ENCODE data around the gene PEDS1.
"Not testable (repeated sequence)": the region's sequence is repeated elsewhere in the genome, so short reads cannot be mapped to it uniquely, and the experiment has no call there.

PEDS1 gene

DNA sequence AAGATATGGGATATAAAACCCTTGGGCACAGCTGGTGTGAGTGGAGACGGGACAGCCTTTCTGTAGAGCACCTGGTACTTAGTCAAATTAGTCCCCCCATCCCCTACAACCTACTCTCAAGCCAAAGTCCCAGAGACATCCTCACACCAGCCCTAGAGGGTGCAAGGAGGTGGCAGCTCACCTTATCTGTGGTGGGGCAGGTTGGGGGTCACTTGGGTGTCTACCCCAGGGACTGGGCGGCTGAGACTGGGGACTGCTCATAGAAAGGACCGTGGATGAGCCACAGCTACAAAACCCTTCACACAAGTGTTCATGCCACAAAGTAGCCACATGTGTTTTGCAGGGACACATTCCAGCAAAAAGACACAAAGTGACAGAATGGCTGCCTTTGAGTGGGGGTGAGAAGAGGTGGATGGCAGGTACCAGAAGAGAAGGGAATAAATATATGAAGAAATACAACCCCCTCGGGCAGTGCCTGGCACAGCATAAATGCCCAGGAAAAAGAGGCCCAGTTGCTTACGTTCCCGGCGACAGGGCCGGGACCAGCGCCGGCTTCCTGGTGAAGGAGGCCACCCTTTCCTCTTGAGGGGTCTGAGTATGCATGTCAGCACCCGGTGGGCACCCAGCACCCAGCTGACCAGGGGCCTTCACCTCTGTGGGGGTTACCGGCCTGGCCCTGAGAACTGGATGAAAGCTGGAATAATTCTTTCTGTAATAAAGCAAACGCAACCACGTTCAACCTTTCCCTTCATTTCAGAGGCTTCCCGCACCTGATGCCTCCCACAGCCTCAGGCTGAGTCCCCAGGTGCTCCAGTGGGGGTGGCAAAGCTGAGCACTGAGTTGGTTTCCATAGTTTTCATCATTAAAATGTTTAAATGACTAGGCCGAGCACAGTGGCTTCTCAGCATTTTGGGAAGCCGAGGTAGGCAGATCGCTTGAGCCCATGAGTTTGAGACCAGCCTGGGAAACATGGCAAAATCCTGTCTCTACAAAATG is 22.7 kb upstream of the PEDS1 start:
- Histone ChIP-seq H3K36me3 (ENCODE audit: insufficient read depth, low read length) (no peaks in the 10 kb centered on the region), H3K27ac (ENCODE audit: low read depth, low read length) (no peak overlapping the region), H3K4me1 (ENCODE audit: control insufficient read depth, insufficient read depth, low read length, unreplicated experiment) (peaks cover 12% of the 10 kb centered on the region), H3K27me3 (ENCODE audit: insufficient read depth, low read length) (no peaks in the 10 kb centered on the region), H3K4me3 (ENCODE audit: low read depth, low read length) (no peak overlapping the region), H2AFZ (ENCODE audit: low read length, unreplicated experiment) (no peak overlapping the region), H3K79me2 (ENCODE audit: control insufficient read depth, insufficient read depth, low read length, unreplicated experiment) (no peaks in the 10 kb centered on the region)

DNA sequence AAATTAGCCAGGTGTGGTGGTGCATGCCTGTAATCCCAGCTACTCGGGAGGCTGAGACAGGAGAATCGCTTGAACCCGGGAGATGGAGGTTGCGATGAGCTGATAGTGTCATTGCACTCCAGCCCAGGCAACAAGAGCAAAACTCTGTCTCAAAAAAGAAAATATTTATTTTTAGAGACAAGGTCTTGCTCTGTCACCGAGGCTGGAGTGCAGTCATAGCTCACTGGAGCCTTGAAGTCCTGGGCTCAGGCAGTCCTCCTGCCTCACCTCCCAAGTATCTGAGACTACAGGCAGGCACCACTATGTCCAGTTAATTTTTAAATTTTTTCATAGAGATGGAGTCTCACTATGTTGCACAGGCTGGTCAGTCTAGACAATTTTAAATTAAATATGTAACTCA is 20.9 kb upstream of the PEDS1 start:
- no peak overlapping the region for H2AFZ ChIP-seq (ENCODE audit: low read length, unreplicated experiment)
- H3K27ac ChIP-seq (ENCODE audit: low read depth, low read length) = no peak overlapping the region
- no peaks in the 10 kb centered on the region for H3K36me3 ChIP-seq (ENCODE audit: insufficient read depth, low read length)

DNA sequence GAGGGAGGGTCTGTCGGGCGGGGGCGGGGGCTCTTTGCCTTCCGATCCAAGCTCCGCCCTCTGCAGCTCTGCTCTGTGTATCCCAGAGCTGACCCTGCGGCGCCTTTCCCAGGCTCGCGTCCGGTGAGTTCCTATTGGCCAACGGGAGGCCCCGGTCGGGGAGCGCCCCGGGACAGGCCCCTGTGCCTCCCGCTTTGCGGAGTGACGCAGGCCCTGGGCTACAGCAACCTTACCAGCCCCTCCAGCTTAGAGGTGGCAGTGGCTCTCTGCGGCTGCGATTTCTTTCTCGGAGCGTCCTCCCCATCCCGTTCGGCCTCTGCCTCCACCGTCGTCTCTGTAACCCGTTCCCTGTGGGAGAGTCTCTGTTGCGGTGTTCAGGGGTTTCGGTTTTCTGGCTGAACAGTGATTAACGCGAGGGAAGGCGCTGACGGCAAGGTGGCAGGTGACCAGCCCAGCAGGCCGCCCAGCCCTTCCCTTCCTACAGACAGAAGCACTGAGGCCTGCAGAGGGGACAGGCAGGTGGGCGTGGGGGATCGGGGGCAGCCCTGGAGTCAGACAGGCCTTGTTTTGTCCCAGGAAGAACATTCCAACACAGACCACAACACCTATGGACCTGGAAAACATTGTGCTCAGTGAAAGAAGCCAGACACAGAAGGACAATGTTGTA is 19.0 kb upstream of the PEDS1 start:
- peak overlapping the region; percentile 63 for H3K27ac ChIP-seq (ENCODE audit: low read depth, low read length)
- no peaks in the 10 kb centered on the region for H3K79me2 ChIP-seq (ENCODE audit: control insufficient read depth, insufficient read depth, low read length, unreplicated experiment)
- H3K27me3 ChIP-seq (ENCODE audit: insufficient read depth, low read length) = no peaks in the 10 kb centered on the region
- peak overlapping the region; percentile 80 for H3K4me3 ChIP-seq (ENCODE audit: low read depth, low read length)
- H3K4me1 ChIP-seq (ENCODE audit: control insufficient read depth, insufficient read depth, low read length, unreplicated experiment) = peaks cover 9% of the 10 kb centered on the region
- no peaks in the 10 kb centered on the region for H3K36me3 ChIP-seq (ENCODE audit: insufficient read depth, low read length)
- peak overlapping the region; percentile 67 for H2AFZ ChIP-seq (ENCODE audit: low read length, unreplicated experiment)

More for the DNA sequence above, 20.9 kb upstream of the PEDS1 start:
- Histone ChIP-seq H3K79me2 (ENCODE audit: control insufficient read depth, insufficient read depth, low read length, unreplicated experiment) (no peaks in the 10 kb centered on the region), H3K4me3 (ENCODE audit: low read depth, low read length) (no peak overlapping the region), H3K27me3 (ENCODE audit: insufficient read depth, low read length) (no peaks in the 10 kb centered on the region), H3K4me1 (ENCODE audit: control insufficient read depth, insufficient read depth, low read length, unreplicated experiment) (peaks cover 11% of the 10 kb centered on the region)

DNA sequence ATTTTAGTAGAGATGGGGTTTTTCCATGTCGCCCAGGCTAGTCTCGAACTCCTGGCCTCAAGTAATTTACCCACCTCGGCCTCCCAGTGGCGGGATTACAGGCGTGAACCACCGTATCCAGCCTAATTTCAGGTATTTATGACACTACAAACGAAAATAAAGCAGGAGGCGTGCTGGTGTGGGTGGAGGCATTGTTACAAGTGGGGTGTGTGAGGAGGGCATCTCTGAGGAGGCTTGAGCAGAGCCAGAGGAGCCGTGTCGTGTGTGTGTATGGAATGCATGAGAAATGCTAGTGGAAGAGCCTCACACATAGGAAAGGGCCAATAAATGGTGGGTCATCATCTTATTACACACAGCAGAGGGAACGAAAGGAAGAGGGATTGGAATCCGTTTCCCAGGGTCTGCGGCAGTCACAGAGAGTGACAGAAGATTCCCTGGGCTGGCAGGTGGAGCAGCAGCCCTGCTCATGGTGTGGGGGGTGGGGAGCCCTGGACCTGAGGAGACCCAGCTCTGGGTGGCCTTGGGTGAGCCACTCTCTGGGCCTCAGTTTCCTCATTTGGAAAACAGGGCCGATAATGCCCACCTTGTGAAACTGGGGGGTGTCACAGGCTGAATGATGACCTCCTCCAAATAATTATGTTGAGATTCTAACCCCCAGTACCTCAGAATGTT is 17.2 kb upstream of the PEDS1 start:
- H2AFZ ChIP-seq (ENCODE audit: low read length, unreplicated experiment) = no peak overlapping the region
- no peak overlapping the region for H3K27ac ChIP-seq (ENCODE audit: low read depth, low read length)
- H3K79me2 ChIP-seq (ENCODE audit: control insufficient read depth, insufficient read depth, low read length, unreplicated experiment) = no peaks in the 10 kb centered on the region

DNA sequence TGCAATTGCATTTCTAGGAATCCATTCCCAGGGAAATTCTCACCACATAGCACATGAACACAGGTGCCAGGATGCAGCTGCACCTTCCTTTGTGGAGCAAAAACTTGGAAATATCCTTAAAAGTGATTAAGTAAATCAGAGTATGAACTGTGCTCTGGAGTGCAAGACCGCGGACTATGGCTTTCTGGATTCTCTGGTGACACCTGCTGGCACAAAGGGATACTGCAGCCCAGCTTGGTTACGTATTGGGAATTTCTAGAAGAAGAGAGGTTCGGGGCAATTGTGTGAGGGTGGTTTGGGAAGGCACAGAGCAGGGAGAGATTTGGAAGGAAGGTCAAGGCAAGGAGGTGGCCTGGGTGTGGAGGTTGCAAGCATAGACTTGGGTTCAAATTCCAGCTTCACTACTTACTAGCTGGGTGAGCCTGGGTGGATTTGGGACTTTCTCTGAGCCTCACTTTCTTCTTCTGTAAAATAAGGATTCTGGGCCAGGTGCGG is 15.9 kb upstream of the PEDS1 start:
- Histone ChIP-seq H3K4me3 (ENCODE audit: low read depth, low read length) (no peak overlapping the region), H2AFZ (ENCODE audit: low read length, unreplicated experiment) (no peak overlapping the region), H3K79me2 (ENCODE audit: control insufficient read depth, insufficient read depth, low read length, unreplicated experiment) (no peaks in the 10 kb centered on the region), H3K36me3 (ENCODE audit: insufficient read depth, low read length) (no peaks in the 10 kb centered on the region), H3K27ac (ENCODE audit: low read depth, low read length) (no peak overlapping the region), H3K4me1 (ENCODE audit: control insufficient read depth, insufficient read depth, low read length, unreplicated experiment) (peaks cover 13% of the 10 kb centered on the region), H3K27me3 (ENCODE audit: insufficient read depth, low read length) (no peaks in the 10 kb centered on the region)

More for the DNA sequence above, 17.2 kb upstream of the PEDS1 start:
- Histone ChIP-seq H3K4me3 (ENCODE audit: low read depth, low read length) (no peak overlapping the region), H3K36me3 (ENCODE audit: insufficient read depth, low read length) (no peaks in the 10 kb centered on the region), H3K4me1 (ENCODE audit: control insufficient read depth, insufficient read depth, low read length, unreplicated experiment) (peaks cover 9% of the 10 kb centered on the region), H3K27me3 (ENCODE audit: insufficient read depth, low read length) (no peaks in the 10 kb centered on the region)

DNA sequence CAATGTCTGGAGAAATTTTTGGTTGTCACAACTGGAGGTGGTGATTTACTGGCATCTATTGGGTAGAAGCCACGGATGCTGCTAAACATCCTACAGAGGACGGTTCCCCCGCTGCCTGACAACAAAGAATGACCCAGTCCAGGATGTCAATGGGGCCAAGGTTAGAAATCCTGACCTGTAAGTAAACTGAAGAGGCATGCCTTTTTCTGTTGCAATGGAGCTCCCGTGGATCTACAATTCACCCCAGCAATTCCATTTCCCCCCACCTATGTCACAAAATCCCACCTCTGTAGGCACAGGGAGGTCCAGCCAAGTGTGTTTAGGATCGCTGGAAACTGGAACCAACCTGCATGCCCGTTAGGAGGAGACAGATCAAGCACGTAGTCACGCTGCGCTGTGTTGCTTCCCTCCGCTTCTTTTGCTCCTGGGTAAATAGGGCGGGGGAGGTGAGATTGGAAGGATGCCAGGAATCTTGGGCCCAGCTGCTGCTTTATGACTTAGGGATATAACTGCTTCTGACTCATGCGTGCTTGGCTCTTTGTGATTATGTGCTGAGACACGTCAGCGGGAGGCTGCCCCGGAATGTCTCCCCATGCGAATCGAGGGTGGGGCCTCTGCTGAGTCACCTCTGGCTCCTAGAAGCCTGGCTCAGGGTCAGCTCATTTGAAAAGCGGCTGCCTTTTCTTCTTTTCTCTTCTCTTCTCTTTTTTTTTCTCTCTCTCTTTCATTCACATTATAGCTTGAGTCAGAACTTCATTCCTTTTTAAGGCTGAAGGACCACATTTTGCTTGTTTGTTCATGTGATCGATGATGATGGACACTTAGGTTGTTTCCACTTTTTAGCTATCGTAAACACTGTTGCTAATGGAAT is 12.4 kb upstream of the PEDS1 start:
- Histone ChIP-seq H3K27ac (ENCODE audit: low read depth, low read length) (peak overlapping the region; percentile 92), H2AFZ (ENCODE audit: low read length, unreplicated experiment) (peak overlapping the region; percentile 4), H3K79me2 (ENCODE audit: control insufficient read depth, insufficient read depth, low read length, unreplicated experiment) (no peaks in the 10 kb centered on the region), H3K36me3 (ENCODE audit: insufficient read depth, low read length) (no peaks in the 10 kb centered on the region), H3K4me3 (ENCODE audit: low read depth, low read length) (peak overlapping the region; percentile 69), H3K4me1 (ENCODE audit: control insufficient read depth, insufficient read depth, low read length, unreplicated experiment) (peaks cover 14% of the 10 kb centered on the region), H3K27me3 (ENCODE audit: insufficient read depth, low read length) (no peaks in the 10 kb centered on the region)

DNA sequence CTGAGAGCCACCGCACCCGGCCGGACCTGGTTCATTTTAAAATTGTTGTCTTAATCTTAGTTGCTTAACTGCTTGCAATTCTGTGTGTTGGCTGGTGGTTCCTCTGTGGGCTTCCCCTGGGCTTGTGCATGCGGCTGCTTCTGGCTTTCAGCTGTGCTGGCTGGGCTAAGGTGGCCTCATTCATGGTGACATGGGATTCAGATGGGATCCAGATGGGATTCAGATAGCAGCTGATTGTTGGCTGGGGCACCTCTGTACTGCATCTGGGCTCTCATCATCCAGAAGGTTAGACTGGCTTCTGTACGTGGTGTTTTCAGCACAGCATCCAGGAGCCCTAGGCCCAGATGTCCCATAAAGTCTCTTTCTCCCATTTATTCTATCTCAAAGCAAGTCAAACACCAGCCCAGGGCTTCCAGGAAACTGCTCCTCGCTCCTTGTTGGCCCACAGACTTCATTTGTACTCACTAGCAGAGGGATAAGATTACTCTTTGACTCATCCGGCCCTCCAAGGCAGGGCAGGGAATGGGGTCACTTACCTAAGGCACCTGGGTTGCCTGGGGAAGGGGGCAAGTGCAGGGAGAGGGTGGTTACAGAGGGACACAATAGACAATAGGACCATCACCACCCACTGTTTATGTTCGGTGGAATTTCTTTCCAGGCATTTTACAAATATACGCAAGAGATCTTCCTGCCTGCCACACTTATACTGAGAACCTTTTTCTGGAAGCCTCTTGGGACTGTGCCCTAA is 10.2 kb upstream of the PEDS1 start:
- peaks cover 14% of the 10 kb centered on the region for H3K4me1 ChIP-seq (ENCODE audit: control insufficient read depth, insufficient read depth, low read length, unreplicated experiment)
- H3K27ac ChIP-seq (ENCODE audit: low read depth, low read length) = peak overlapping the region; percentile 49; the same call in 1 of the 2 replicates
- H3K4me3 ChIP-seq (ENCODE audit: low read depth, low read length) = no peak overlapping the region; the same call in 1 of the 2 replicates
- peak overlapping the region; percentile 28 for H2AFZ ChIP-seq (ENCODE audit: low read length, unreplicated experiment)
- H3K36me3 ChIP-seq (ENCODE audit: insufficient read depth, low read length) = no peaks in the 10 kb centered on the region
- no peaks in the 10 kb centered on the region for H3K79me2 ChIP-seq (ENCODE audit: control insufficient read depth, insufficient read depth, low read length, unreplicated experiment)
- no peaks in the 10 kb centered on the region for H3K27me3 ChIP-seq (ENCODE audit: insufficient read depth, low read length)

DNA sequence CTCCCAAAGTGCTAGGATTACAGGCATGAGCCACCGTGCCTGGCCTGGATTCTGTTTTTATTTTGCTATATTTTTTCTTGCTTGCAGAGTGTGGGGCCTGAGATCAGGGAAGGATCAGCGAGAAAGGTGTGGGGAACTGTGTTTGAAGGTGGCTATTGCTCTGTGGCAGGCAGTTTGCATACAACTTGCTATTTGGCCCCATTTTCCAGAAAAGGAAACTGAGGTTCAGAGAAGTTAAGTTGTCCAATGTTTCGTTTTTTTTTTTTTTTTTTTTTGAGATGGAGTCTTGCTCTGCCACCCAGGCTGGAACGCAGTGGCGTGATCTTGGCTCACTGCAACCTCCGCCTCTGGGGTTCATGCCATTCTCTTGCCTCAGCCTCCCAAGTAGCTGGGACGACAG is 8.0 kb upstream of the PEDS1 start:
- not testable (repeated sequence) for H3K27me3 ChIP-seq (ENCODE audit: insufficient read depth, low read length); H3K79me2 ChIP-seq (ENCODE audit: control insufficient read depth, insufficient read depth, low read length, unreplicated experiment); H3K4me3 ChIP-seq (ENCODE audit: low read depth, low read length); H3K27ac ChIP-seq (ENCODE audit: low read depth, low read length); H3K36me3 ChIP-seq (ENCODE audit: insufficient read depth, low read length); H2AFZ ChIP-seq (ENCODE audit: low read length, unreplicated experiment)
- H3K4me1 ChIP-seq (ENCODE audit: control insufficient read depth, insufficient read depth, low read length, unreplicated experiment) = peaks cover 14% of the 10 kb centered on the region

DNA sequence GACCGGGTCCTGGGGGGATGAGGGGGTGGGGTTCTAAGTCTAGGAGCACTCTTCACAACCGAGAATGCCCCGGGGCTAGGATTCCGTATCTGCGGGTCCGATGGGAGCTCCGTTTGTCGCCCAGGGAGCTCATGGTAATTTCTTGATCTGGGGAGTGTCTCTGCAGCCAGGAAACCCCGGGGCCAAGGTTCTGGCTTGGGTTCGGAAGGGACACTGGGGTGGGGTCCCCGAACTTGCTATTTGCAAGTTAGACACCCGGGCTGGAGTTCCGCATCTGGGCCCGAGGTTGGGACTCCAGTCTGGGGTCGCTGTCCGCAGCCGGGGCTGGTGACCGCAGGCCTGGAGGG is 397 bp downstream of the PEDS1 start:
- Histone ChIP-seq H3K36me3 (ENCODE audit: insufficient read depth, low read length) (no peaks in the 10 kb centered on the region; the same call in 1 of the 2 replicates), H2AFZ (ENCODE audit: low read length, unreplicated experiment) (peak overlapping the region; percentile 29), H3K27me3 (ENCODE audit: insufficient read depth, low read length) (no peaks in the 10 kb centered on the region), H3K27ac (ENCODE audit: low read depth, low read length) (peak overlapping the region; percentile 63; the same call in 1 of the 2 replicates), H3K4me1 (ENCODE audit: control insufficient read depth, insufficient read depth, low read length, unreplicated experiment) (peaks cover 37% of the 10 kb centered on the region), H3K4me3 (ENCODE audit: low read depth, low read length) (peak overlapping the region; percentile 89), H3K79me2 (ENCODE audit: control insufficient read depth, insufficient read depth, low read length, unreplicated experiment) (peaks cover 53% of the 10 kb centered on the region)

All from ACC112 (cell line).